IMR-90 (cell line): Measurements from ENCODE around the gene KTN1. TPM values are rescaled to one million over a fixed set of nuclear protein-coding genes. Genes with fewer than 3 reads are reported as not detected.

Experiments used
- ATAC-seq: fragments of 200-7000 bp; cut with Tn5 transposase; 2 replicates; pipeline ENCODE4 v1.9.1; 2020; ENCODE audit warnings: low read depth, mild to moderate bottlenecking, moderate library complexity
- BruUV-seq: library from RNA; stranded (reverse); fragments of 400-500 nt; replicated peaks from 2 replicates; lab custom pipeline; 2021; lab: Mats Ljungman, UMichigan
- CTCF ChIA-PET: fragments of 300-600 bp; formaldehyde crosslinking; extraction: SDS; loops from one replicate; lab custom pipeline; 2021; ENCODE audit warnings: antibody characterized with exemption; lab: Yijun Ruan, JAX
- POLR2A ChIA-PET: fragments of 300-600 bp; sonication (Branson Sonifier 250); formaldehyde crosslinking; loops from one replicate; lab custom pipeline; 2022; ENCODE audit warnings: antibody characterized with exemption; ENCODE audit not compliant: unreplicated experiment; lab: Charles Lee
- DNase-seq: peaks from one replicate; pipeline ENCODE4 v3.0.0; 2013
- H2AFZ ChIP-seq: replicated peaks from 2 replicates; pipeline ENCODE3; 2013; ENCODE audit warnings: low read length, mild to moderate bottlenecking; ENCODE audit not compliant: poor library complexity
- H2AK5ac ChIP-seq: 2 replicates; pipeline ENCODE4 v1.6.1; 2013; ENCODE audit warnings: low read depth, low read length, inconsistent platforms
- H2AK9ac ChIP-seq: replicated peaks from 2 replicates; pipeline ENCODE3; 2013; ENCODE audit warnings: mild to moderate bottlenecking, low read depth, low read length, moderate library complexity; ENCODE audit not compliant: poor library complexity
- H2BK120ac ChIP-seq: 2 replicates; pipeline ENCODE4 v1.6.1; 2013; ENCODE audit warnings: low read depth, low read length, inconsistent platforms
- H2BK15ac ChIP-seq: 3 replicates; pipeline ENCODE4 v1.6.1; 2013; ENCODE audit warnings: low read depth, low read length, inconsistent platforms
- H2BK20ac ChIP-seq: 2 replicates; pipeline ENCODE4 v1.6.1; 2013; ENCODE audit warnings: low read depth, mild to moderate bottlenecking, inconsistent platforms, low read length, moderate library complexity
- H2BK5ac ChIP-seq: 2 replicates; pipeline ENCODE4 v1.6.1; 2013; ENCODE audit warnings: mild to moderate bottlenecking, low read depth, low read length, inconsistent platforms; ENCODE audit not compliant: poor library complexity, severe bottlenecking
- H3K14ac ChIP-seq: replicated peaks from 2 replicates; pipeline ENCODE4 v1.6.1; 2013; ENCODE audit warnings: low read depth, low read length, inconsistent platforms
- H3K18ac ChIP-seq: 2 replicates; pipeline ENCODE4 v1.6.1; 2013; ENCODE audit warnings: low read depth, low read length, control low read depth
- H3K23ac ChIP-seq: 2 replicates; pipeline ENCODE4 v1.6.1; 2013; ENCODE audit warnings: low read depth, low read length, inconsistent platforms
- H3K27ac ChIP-seq: 2 replicates; pipeline ENCODE4 v1.5.1; 2013; ENCODE audit warnings: mild to moderate bottlenecking, control low read depth, low read length; ENCODE audit not compliant: insufficient read depth
- H3K27me3 ChIP-seq: 2 replicates; pipeline ENCODE4 v1.6.1; 2013; ENCODE audit warnings: low read length; ENCODE audit not compliant: control insufficient read depth, insufficient read depth
- H3K36me3 ChIP-seq: 2 replicates; pipeline ENCODE4 v1.6.1; 2013; ENCODE audit warnings: low read length, mixed read lengths; ENCODE audit not compliant: control insufficient read depth, insufficient read depth
- H3K4ac ChIP-seq: 2 replicates; pipeline ENCODE4 v1.6.1; 2013; ENCODE audit warnings: low read depth, low read length, inconsistent platforms
- H3K4me1 ChIP-seq: 2 replicates; pipeline ENCODE4 v1.6.1; 2013; ENCODE audit warnings: low read length, mixed read lengths; ENCODE audit not compliant: control insufficient read depth, insufficient read depth
- H3K4me2 ChIP-seq: 2 replicates; pipeline ENCODE4 v1.6.1; 2013; ENCODE audit warnings: low read depth, mild to moderate bottlenecking, control low read depth, low read length, moderate library complexity
- H3K4me3 ChIP-seq: 2 replicates; pipeline ENCODE4 v1.5.1; 2013; ENCODE audit warnings: low read depth, mild to moderate bottlenecking, control low read depth, low read length, moderate library complexity; ENCODE audit not compliant: insufficient read depth
- H3K56ac ChIP-seq: 2 replicates; pipeline ENCODE4 v1.6.1; 2013; ENCODE audit warnings: low read length, inconsistent platforms; ENCODE audit not compliant: insufficient read depth; ENCODE audit errors: extremely low read depth
- H3K79me1 ChIP-seq, 2 experiments: 2 replicates each; pipeline ENCODE4 v1.6.1; 2013; ENCODE audit warnings: low read length in 2 of 2, inconsistent platforms in 1 of 2, low read depth in 1 of 2
- H3K9ac ChIP-seq: 2 replicates; pipeline ENCODE4 v1.6.1; 2013; ENCODE audit warnings: low read depth, low read length, control low read depth
- H3K9me1 ChIP-seq: 2 replicates; pipeline ENCODE4 v1.6.1; 2013; ENCODE audit warnings: low read length, inconsistent platforms; ENCODE audit not compliant: insufficient read depth
- H3K9me3 ChIP-seq: 2 replicates; pipeline ENCODE4 v1.6.1; 2013; ENCODE audit warnings: low read length; ENCODE audit not compliant: control insufficient read depth, insufficient read depth
- H4K20me1 ChIP-seq: 2 replicates; pipeline ENCODE4 v1.6.1; 2013; ENCODE audit warnings: low read length, inconsistent platforms; ENCODE audit not compliant: insufficient read depth
- H4K5ac ChIP-seq: 2 replicates; pipeline ENCODE4 v1.6.1; 2013; ENCODE audit warnings: mild to moderate bottlenecking, low read depth, low read length, control low read depth
- H4K8ac ChIP-seq, 2 experiments: 2 replicates each; pipeline ENCODE4 v1.6.1; 2013; ENCODE audit warnings: low read depth in 2 of 2, low read length in 2 of 2, control low read depth in 1 of 2, inconsistent platforms in 1 of 2
- H4K91ac ChIP-seq: 2 replicates; pipeline ENCODE4 v1.6.1; 2013; ENCODE audit warnings: low read depth, low read length, inconsistent platforms; ENCODE audit not compliant: insufficient read depth
- CEBPB ChIP-seq: IDR thresholded peaks from 2 replicates; pipeline ENCODE4 v1.6.1; 2012; ENCODE audit warnings: low read depth, low read length, improper control_type of control experiment
- CHD1 ChIP-seq: IDR thresholded peaks from 2 replicates; pipeline ENCODE4 v1.6.1; 2012; ENCODE audit warnings: low read depth, low read length, improper control_type of control experiment
- CTCF ChIP-seq: conservative IDR thresholded peaks from 2 replicates; pipeline ENCODE4 v1.5.1; 2012; ENCODE audit warnings: mild to moderate bottlenecking, low read depth, low read length, improper control_type of control experiment
- FOS ChIP-seq: fragments of 150-350 bp; IDR thresholded peaks from 2 replicates; pipeline ENCODE4 v1.6.1; 2016; ENCODE audit warnings: low read depth, low read length
- MAZ ChIP-seq: IDR thresholded peaks from 2 replicates; pipeline ENCODE4 v1.6.1; 2012; ENCODE audit warnings: low read depth, mild to moderate bottlenecking, low read length, improper control_type of control experiment, moderate library complexity, borderline replicate concordance
- RAD21 ChIP-seq: IDR thresholded peaks from 2 replicates; pipeline ENCODE4 v1.6.1; 2012; ENCODE audit warnings: low read length, improper control_type of control experiment
- RCOR1 ChIP-seq: IDR thresholded peaks from 2 replicates; pipeline ENCODE4 v1.6.1; 2012; ENCODE audit warnings: mild to moderate bottlenecking, low read length, improper control_type of control experiment; ENCODE audit not compliant: insufficient replicate concordance
- RFX5 ChIP-seq: IDR thresholded peaks from 2 replicates; pipeline ENCODE4 v1.8.0; 2012; ENCODE audit warnings: low read depth, mild to moderate bottlenecking, low read length, moderate library complexity
- USF2 ChIP-seq: fragments of 150-350 bp; IDR thresholded peaks from 2 replicates; pipeline ENCODE4 v1.6.1; 2017; ENCODE audit warnings: mild to moderate bottlenecking, antibody characterized with exemption, low read length, low read depth
- dilution Hi-C: fragments of 300-500 bp; cut with HindIII; formaldehyde crosslinking; loops from one replicate; pipeline ENCODE4 v1.14.3; 2018; ENCODE audit warnings: low sequenced_read_pairs; ENCODE audit not compliant: unreplicated experiment
- in situ Hi-C: fragments of 300-500 bp; cut with MboI; formaldehyde crosslinking; loops from 3 replicates; pipeline ENCODE4 v1.14.3; 2019; ENCODE audit warnings: low sequenced_read_pairs, inconsistent platforms, mixed read lengths
- intact Hi-C: fragments of 100-400 bp; cut with micrococcal nuclease; formaldehyde crosslinking; loops from 2 replicates; pipeline ENCODE4 v1.10.0; 2022
- polyA plus RNA-seq, 3 experiments: library from polyadenylated mRNA; depleted of rRNA; stranded (reverse); fragments of >200 nt; gene quantifications; 2 replicates each; pipeline ENCODE4 v1.2.3, GENCODE V29; 2012; ENCODE audit warnings: low replicate concordance in 1 of 3
- total RNA-seq: library from RNA; depleted of rRNA; stranded (reverse); fragments of >200 nt; gene quantifications from 2 replicates; pipeline ENCODE4 v1.2.3, GENCODE V29; 2012

Gene KTN1
- total and polyA plus RNA-seq, 2 of the 4 experiments (the other 2 are of a cell fraction) = 42.1 to 57.2 TPM

- no peak for TF ChIP-seq MAZ
Observed at GRCh38 chr14:55654243-55654642, 74.2 kb downstream of the KTN1 start (continued).

GRCh38 chr14:55661029-55661428, 81.0 kb downstream of the KTN1 start:
- H4K20me1 ChIP-seq = no peaks in the 10 kb centered on the region
- H3K9ac ChIP-seq = no peak overlapping the region
- no peaks in the 10 kb centered on the region for H3K4me1 ChIP-seq
- no peak overlapping the region for H2AK5ac ChIP-seq
- no peak overlapping the region for H2AFZ ChIP-seq
- no peak overlapping the region for H2AK9ac ChIP-seq
- in situ Hi-C loops (no loop called here), dilution Hi-C loops (no loop called here), intact Hi-C loops (no loop called here)
- no peak for TF ChIP-seq USF2
- TF ChIP-seq RAD21 = no peak
- TF ChIP-seq FOS = no peak
- no peak for TF ChIP-seq RFX5
- no peak for TF ChIP-seq CHD1
- no peak for TF ChIP-seq CTCF
- no peak for TF ChIP-seq RCOR1
- TF ChIP-seq CEBPB = no peak
- H3K9me3 ChIP-seq = no peaks in the 10 kb centered on the region
- H3K4me2 ChIP-seq = no peak overlapping the region
- H2BK15ac ChIP-seq = no peak overlapping the region
- DNase-seq = no peak
- H2BK120ac ChIP-seq = no peak overlapping the region
- ATAC-seq = no peak
- H3K36me3 ChIP-seq = peaks cover 20% of the 10 kb centered on the region
- POLR2A ChIA-PET = no interaction called here
- H2BK20ac ChIP-seq = no peak overlapping the region
- H3K23ac ChIP-seq = no peak overlapping the region
- H3K9me1 ChIP-seq = 0 out of 2 replicates have a peak, but pooled peaks cover 3% of the 10 kb centered on the region
- H3K27ac ChIP-seq = no peak overlapping the region
- H4K91ac ChIP-seq = no peak overlapping the region
- no peak overlapping the region for H3K14ac ChIP-seq
- no peak overlapping the region for H3K18ac ChIP-seq
- H3K27me3 ChIP-seq = no peaks in the 10 kb centered on the region
- H3K56ac ChIP-seq = no peak overlapping the region
- CTCF ChIA-PET = interaction anchor here (0.6 to 1.4 kb wide), 2 partner anchors 13 to 79 kb away, joined by 3 read pairs; no protein-coding TSS in a partner anchor
- H4K8ac ChIP-seq = no peak overlapping the region
- no peak overlapping the region for H2BK5ac ChIP-seq
- no peak overlapping the region for H3K4ac ChIP-seq
- no peak overlapping the region for H3K4me3 ChIP-seq
- BruUV-seq = no TSS peak
- H4K5ac ChIP-seq = no peak overlapping the region
- H3K79me1 ChIP-seq = peaks cover 4 to 7% of the 10 kb centered on the region in 2 experiments; a peak in 2 of 4 replicates
